ENCODE results near the gene BRD2.

The BRD2 gene

DNA sequence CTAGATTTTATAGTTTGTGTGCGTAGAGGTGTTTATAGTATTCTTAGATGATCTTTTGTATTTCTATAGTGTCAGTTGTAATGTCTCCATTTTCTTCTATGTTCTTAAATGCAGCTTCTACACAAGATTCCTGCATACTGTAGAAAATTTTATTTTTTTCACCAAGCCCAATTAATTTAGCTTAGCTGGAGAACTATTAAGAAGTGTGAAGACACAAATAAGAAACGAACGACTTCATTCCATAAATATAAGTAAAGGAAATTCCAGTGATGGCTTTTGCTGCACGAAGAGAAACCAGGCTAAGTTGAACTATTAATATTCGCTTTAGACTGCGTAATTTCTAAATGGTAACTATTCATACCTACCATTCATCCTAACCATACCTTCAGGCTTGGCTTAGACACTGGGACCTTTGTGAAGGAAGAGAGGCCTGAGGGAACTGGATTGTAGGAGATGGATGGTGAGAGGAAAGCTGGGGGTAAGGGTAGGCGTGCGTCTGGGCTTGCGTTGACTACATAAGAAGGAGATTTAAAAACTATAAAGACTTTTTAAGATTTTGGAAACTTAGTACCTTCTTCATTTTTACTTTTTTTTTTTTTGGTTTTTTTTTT is 25.1 kb downstream of the BRD2 start:
- no peak for DNase-seq (ENCODE audit: low read depth)

DNA sequence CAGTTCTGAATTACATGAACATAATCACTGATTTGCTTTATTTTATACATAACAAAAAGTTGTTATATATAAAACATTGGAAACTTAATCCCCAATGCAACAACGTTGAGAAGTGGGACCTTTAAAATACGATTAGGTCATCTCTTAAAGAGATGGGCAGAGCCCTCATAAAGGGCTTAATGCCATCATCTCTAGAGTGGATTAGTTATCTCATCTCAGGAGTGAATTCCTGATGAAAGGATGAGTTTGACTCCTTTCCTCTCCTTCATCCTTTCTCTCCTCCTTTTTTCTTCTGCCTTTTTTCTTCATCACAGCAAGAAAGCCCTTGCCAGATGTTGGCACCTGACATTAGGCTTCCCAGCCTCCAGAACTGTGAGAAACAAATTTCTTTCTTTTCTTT is 27.1 kb downstream of the BRD2 start:
- DNase-seq (ENCODE audit: low read depth), result no peak

DNA sequence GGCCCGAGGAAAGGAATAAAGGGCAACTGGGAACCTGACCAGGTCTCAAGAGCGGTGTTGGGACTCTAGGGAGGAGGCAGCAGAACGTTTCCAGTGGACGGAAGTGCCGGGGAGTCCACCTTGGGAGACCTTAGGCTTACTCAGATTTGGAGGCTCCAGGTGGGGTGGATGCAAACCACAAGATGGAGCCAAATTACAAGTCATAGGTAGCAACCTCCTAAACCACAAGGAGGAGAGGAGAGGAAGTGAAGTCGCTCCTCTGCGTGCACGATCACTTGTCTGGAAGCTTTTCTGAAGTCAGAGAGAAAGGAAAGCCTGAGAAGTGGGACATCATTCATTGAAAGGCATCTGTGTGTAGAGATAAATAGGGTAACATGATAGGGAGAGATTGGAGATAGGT is 31.7 kb downstream of the BRD2 start:
- no peak for DNase-seq (ENCODE audit: low read depth)

DNA sequence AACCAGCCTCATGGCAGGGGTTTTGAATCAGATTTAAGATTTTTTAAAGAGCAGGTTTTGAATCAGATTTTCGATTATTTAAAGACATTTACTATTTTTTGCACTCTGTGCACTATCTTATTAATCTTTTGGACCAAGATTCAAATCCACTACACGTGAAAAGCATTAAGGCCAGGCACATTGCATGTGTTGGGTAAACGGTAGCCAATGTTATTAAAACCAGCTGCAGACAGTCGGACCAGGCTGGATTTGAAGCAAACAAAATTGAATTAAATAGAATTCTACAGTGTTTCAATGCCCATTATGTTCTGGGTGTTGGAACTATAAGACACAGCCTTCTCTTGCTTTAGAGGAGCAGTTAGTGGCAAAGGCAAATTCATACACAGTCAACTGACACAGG is 33.3 kb downstream of the BRD2 start:
- DNase-seq (ENCODE audit: low read depth), result no peak

DNA sequence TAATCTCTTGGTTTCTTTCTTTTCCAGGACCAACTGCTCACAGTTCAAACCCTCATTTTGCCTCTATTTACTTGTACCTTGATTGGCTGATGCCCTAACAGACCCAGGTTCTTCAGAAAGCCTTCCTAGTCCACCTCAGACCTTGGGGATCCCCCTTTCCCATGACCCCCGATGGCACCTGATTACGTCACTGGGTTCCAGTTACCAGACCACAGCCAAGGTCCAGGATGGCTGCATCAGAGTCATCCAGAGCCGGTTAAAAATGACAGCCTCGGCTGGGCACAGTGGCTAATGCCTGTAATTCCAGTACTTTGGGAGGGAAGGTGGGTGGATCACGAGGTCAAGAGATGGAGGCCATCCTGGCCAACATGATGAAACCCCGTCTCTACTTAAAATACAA is 36.5 kb downstream of the BRD2 start:
- DNase-seq (ENCODE audit: low read depth), result no peak

DNA sequence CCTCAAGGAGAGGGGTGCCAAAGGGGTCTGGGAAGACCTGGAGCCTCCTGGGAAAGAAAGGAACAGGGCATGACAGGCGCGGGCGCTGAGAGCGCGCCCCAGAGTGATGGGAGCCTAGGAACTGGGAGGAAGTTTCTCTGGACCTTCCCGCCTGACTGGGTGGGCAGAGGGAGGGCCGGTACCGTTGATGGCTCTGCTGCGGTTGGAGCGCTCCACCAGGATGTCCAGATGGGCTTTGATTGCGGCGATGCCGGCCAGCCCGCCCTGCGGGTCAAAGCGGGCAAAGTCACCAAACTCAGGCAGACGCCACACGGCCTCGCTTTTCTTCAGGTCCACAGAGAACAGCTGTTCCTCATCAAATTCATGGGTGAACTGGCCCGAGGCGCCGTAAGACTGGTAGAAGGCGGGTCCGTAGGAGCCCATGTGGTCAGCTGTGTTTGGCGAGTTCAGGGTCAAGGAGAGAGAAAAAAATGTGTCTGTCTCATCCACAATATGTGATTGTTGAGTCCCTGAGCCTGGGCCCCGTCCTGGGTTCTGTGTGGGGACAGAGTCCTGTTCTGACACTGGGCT is 39.5 kb downstream of the BRD2 start:
- no peak for DNase-seq (ENCODE audit: low read depth)

DNA sequence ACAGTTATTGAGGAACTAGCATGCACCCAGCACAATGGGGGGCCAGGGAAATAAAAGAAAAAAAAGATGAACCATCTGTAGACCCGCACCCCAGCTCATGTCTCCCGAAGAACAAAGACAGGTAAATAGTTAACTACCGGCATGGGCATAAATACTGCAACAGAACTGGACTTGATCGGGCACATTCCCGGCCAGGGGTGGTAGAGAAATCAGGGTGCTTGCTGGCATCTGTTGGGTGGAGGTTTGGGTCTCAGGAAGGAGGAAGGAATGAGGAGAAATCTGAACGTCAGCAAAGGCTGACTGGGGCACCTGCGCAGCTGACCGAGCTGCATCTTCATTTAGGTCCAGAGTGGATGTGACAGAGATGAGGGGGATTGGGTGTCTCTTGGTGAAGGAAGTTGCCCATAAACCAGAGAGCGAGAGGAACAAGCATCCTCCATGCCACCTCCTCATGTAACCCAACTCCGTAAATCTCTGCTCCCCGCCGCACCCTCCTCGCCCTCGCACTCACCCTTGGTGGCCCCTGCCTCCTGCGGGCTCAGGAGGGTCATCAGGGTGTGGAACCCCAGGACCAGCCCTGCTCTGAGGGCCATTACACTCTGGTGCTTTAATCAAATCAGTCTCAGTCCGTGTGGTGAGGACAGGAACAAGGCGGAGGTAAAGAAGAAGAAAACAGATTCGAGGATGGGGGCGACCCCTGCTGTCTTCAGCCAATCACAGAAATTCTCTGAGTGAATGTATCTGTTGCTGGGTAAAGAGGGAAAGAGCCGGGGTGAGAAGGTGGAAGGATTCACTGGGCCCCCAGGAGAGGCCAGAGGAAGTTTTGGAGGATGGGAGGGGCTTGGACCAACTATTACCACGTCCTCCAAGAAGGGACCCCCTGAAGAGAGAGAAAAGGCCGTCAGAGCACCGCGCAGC is 40.8 kb downstream of the BRD2 start, which contains the start of gene HLA-DOA:
TSS of gene HLA-DOA (minus strand) at position 648 of the 918 bp plus-strand sequence.
- no peak for DNase-seq (ENCODE audit: low read depth)

DNA sequence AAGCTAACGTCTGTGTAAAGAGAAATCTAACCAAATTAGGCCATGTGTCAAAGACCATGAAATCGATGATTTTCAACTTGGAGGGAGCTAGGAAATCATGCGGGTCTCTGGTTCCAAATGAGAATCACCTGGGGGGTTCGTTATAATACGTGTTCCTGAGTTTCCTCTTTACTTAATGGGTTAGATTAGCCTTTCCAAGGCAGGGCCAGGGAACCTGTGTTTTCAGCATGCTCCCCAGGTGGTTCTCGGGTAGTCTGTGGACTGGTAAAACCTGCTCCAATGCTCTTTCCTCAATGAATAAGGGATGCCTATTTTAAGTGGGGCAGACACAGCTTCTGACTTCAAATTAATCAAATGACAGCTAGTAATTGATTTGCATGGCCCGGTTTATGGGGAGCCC is 42.0 kb downstream of the BRD2 start:
- no peak for DNase-seq (ENCODE audit: low read depth)

DNA sequence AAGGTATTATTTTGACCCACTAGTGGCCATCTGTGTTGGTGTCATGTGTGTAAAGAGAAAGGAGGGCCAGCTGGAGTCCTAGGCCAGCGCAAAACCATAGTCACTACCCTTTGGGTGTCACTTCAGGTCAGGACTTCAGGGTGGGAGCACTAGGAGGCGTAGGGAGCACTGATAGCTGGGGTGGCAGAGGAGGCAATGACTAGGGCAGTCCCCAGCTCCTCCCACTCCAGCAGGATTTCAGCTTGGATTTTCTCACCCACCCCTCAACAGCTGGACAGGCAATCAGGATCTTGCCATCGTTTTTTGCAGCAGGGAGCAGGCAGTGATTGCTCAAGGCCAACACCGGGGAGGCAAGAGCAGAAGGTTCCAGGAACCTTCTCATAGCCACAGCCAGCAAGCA is 45.2 kb downstream of the BRD2 start:
- DNase-seq (ENCODE audit: low read depth), result no peak

DNA sequence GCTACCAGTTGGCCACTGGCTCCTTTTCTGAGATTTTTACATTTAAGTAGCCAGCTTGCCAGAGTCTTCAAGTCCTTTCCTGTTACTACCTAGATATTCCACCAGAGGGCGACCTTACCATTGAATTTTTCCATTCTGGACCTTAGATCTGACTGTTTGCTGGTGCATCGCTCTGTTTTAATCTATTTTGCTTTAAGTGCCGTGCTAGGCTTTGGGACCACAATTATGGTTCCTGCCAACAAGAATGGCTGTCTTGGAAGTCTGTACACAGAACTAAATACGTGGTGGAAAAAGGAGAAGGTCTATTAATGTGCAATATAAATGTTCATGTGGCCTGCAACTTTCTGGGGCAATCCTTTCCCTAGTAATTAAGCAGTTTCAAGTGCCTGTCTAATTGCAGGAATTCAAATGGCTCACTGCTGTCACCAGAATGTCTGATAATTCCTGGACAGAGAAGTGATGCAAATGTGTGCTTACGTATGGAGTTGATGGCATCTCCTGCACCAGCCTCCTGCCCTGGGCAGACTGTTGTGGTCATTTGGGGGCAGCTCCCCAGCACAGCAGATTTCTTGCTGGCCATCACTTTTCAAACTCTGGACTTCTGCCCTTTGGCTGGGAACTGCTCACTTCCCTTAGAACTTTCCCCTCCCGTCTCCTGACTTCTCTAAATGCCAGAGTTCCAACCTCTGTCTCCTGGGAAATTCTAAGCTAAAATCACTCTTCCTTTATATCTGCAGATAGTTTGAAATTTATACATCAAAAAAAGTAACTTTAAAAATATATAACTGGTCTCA is 46.6 kb downstream of the BRD2 start:
- peak; percentile 77 for DNase-seq (ENCODE audit: low read depth)

DNA sequence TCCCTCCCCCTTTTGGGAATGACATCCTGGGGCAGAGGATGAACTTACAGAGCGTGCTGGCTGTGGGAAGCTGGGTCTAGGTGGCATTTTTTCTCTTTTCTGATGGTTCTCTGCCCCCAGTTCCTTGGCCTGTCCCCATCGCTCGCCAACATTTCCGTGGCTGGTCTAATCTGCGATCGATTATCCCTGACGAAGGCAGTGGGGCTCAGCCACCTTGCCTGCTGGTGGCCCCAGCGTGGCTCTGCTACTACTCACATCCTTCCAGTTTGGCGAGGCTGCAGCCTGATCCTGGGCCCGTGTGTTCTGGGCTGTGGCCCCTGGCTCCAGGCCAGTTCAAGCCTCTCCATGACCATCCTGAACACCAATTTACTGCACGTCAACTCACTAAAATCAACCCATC is 47.4 kb downstream of the BRD2 start:
- DNase-seq (ENCODE audit: low read depth), result no peak

DNA sequence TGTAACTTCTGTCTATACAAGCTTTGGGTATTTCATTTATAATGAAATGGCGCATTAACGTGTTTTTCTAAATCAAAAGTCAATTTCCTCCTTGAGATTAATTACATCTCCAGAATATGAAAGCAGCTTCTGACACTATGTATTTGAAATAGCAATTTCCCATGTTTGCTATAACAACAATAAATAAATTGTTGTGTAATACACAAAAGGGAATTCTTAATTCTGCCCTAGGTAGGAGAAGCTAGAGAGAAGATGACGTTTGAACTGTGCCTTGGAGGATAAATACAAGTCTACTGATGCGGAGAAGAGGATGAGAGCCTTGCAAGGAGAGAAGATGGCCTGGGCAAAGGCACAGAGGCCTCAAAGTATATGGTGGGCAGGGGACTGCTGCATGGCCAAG is 48.6 kb downstream of the BRD2 start:
- no peak for DNase-seq (ENCODE audit: low read depth)

DNA sequence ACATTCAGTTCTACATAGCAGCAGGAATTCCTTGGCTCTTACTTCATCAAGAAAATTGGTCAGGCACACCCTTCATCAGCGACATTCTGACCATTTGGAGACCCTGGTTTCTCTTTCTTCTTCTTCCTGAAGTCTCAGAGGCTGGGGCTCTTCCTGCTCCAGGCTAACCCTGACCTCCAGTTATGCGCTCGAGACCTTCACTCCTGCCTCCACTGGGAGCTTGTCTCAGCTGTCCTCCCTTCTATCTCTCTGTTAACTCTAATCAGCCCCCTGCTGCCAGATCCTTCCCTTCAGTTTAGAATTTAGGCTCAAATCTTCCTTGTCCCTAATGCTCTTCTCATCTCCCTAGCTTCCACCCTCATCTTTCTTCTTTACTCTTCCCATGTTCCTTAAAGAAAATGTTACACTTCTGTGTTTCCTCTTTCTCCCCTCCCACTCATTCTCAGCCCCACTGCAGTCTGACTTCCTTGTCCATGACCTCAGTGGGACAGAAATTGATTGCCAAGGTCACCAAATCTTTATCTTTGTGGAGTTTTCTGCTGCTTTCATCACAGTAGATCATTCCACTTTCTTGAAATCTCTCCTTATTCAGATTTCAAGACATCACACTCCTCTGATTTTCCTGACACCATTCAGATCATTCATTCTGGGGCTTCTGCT is 49.4 kb downstream of the BRD2 start:
- DNase-seq (ENCODE audit: low read depth), result no peak

DNA sequence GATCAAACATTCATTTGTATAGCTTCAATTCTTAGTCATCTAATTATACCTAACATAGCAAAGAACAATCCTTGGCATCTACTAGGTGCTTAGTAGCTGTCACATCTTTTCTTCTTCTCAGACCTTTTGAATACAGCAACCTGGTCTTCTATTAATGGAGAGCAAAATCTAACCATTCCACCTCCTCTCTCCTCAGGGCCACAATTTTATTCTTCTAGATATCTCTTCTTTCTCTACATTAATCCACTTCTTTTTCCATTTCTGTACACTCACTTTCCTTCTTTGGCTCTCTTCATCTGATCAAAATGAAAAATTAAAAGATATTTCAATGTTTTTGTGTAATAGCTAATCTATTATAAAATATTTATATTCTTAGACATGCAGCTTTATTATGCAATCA is 50.0 kb downstream of the BRD2 start:
- DNase-seq (ENCODE audit: low read depth), result no peak

DNA sequence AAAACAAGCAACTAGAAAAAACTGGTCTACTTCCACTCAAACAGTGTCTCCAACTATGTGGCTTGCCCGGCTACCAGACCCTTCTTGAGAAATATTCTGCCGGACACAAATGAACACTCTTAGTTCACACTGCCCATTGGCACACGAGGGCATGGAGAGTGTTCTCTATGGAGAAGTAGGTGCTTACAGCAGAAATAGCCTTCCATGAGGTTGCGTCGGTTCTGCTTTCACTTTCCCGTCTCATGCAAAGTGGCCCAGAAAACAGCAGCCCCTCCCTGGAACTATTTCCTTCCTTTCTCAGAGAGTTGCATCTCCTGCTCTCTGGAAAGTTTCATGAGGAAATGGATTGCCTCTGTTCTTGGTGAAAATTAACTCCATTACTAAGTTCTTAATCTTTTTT is 50.5 kb downstream of the BRD2 start:
- peak; percentile 49 for DNase-seq (ENCODE audit: low read depth)

DNA sequence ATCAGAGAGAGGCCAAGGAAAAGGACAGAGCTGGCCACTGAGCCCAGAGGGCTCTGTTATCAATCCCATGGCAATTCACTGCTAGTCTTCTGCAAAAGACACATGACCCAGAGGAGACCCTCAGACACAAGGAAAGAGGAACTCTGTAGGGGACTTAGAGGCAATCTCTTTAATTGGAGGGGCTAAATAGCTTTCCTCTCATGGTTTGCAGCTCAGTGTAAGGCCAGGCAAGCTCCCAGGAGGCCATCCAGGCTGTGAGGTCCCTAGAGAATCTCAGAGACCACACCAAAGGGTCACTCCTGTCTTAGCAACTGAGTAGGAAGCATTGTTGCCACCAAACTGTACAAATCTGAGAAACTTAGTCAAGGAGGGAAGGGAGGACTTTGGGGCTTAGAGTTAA is 51.0 kb downstream of the BRD2 start:
- DNase-seq (ENCODE audit: low read depth), result no peak

DNA sequence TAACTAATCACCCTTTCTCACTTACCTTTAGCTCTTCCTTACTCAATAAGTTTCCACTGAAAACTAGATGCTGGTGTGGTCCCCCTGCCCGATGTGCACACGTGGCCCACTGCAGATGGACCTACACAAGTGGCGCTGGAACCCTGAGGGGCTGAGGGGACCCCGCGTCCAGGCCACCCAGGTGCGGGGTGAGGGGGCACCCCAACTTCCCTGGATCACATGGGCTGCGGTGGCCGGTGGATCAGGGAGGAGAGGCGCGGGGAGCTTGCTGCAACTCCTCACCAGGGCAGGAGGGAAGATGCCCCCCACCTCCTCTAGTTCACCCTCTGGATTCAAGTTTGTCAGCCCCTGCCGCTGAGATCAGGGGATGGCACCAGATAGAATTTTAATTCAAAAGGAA is 53.5 kb downstream of the BRD2 start:
- no peak for DNase-seq (ENCODE audit: low read depth)

DNA sequence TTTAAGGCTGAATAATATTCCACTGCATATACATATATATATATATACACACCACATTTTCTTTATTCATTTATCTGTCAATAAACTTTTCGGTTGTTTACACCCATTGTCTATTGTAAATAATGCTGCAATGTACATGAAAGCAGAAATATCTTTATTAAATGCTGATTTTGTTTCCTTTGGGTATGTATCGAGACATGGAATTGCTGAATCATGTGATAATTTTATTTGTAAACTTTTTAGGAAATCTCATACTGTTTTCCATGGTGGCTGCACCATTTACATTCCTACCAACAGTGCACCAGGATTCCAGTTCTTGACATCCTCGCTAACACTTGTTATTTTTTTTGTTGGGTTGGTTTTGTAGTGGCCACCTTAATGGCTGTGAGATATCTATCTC is 55.1 kb downstream of the BRD2 start:
- DNase-seq (ENCODE audit: low read depth), result no peak

DNA sequence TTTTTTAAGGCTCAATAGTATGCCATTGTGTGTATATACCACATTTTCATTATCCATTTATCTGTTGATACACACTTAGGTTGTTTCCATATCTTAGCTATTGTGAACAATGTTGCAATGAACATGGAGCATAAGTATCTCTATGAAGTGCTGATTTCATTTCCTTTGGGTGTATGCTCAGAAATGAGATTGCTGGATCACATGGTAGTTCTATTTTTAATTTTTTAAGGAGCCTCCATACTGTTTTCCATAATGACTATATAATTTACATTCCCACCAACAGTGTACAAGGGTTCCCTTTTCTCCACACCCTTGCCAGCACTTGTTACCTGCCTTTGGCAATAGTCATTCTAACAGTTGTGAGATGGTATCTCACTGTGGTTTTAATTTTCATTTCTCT is 56.1 kb downstream of the BRD2 start:
- DNase-seq (ENCODE audit: low read depth), result no peak

DNA sequence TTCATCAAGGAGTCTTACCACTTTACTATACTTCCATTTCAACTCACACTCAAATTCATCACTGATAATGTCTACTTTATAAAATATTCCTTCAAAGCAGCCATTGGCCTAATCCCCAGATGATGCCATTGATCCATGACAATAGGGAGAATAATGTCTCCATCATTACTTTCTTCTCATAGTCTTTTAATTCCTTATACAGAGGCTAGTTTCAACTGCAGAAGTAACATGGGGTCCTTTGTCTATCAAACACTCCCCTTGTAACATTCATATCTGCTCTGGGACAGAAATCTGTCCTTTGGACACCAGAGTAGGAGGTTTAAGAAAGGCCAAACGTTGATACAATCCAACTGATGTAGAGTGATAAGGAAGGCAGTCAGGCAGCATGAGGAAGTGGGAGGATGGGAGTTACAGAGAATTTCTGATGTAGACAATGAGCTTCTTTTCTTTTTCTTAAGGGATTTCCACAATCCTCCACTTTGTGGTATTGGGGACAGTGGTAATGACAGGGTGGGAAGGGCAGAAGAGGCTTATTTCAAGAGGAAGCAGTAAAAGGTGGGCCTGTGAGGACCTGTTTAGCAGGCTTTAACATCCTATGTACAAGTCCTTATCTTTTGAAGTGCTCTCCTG is 59.9 kb downstream of the BRD2 start:
- DNase-seq (ENCODE audit: low read depth), result no peak
